HFF-Myc (cell line): ENCODE data around the gene CWC27.

Experiments
- DNase-seq: peaks from one replicate; pipeline ENCODE4 v3.0.0-alpha.2; 2011; ENCODE audit warnings: low read depth; ENCODE audit errors: extremely low read depth
- H3K4me3 ChIP-seq: replicated peaks from 2 replicates; pipeline ENCODE4 v1.5.1; 2011; ENCODE audit warnings: low read depth, mild to moderate bottlenecking, control low read depth, low read length
- TF ChIP-seq, protein P1 (sequence below): IDR thresholded peaks from 2 replicates; pipeline ENCODE4 v1.5.1; 2012; ENCODE audit warnings: mild to moderate bottlenecking, low read depth, low read length, control low read depth; ENCODE audit errors: missing control alignments

CWC27 gene

DNA sequence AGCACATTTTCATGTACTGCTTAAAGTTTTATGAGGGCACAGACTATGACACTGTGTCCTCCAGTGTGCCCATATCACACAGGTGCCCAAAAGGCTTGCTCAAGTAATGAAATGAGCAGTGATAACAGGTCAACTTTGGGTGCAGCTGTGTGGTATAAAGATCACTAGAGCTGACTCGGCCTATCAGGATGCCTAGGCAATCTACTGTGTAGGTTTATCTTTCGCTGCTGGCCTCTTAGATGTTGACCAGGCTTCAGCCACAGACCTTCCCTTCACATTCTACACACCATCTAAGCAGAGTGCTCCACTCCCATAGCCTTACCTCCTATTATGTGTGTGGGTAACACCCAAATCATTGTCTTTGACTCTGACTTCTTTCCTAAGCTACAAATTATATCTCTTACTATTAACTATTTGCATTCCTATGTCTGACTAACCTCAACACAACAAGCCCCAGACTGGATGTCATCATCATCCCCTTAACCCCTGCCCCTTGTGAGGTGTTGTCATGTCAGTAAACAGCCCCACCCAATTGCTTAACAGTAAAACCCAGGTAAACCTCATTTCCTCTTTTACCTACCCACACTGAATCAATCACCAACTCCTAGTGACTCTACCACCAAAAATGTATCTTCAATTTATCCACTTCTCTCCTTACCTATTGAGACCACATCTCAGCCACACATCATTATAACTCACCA, 2.8 kb upstream of the CWC27 start:
- DNase-seq = no peak
- TF ChIP-seq, protein P1, sequence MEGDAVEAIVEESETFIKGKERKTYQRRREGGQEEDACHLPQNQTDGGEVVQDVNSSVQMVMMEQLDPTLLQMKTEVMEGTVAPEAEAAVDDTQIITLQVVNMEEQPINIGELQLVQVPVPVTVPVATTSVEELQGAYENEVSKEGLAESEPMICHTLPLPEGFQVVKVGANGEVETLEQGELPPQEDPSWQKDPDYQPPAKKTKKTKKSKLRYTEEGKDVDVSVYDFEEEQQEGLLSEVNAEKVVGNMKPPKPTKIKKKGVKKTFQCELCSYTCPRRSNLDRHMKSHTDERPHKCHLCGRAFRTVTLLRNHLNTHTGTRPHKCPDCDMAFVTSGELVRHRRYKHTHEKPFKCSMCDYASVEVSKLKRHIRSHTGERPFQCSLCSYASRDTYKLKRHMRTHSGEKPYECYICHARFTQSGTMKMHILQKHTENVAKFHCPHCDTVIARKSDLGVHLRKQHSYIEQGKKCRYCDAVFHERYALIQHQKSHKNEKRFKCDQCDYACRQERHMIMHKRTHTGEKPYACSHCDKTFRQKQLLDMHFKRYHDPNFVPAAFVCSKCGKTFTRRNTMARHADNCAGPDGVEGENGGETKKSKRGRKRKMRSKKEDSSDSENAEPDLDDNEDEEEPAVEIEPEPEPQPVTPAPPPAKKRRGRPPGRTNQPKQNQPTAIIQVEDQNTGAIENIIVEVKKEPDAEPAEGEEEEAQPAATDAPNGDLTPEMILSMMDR = no peak
- no peak overlapping the region for H3K4me3 ChIP-seq

DNA sequence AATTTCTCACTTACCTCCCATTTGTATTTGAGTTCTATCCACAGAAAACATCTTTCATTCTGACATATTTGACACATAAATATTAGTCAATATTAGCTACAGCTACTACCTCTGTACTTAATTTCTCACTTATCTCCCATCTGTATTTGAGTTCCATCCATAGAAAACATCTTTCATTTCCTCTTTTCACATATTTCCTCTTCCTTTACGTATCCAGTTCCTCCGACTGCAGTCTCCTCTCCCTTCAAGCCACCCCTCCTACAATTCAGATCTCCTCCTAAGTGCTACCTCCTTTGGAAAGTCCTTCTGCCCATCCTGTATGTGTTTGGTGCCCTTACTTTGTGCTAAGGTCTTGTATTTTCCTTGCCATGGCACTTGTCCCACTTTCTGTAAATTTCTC, 1.8 kb upstream of the CWC27 start:
- DNase-seq = no peak
- H3K4me3 ChIP-seq = peak overlapping the region; percentile 74
- TF ChIP-seq, protein P1 = no peak

DNA sequence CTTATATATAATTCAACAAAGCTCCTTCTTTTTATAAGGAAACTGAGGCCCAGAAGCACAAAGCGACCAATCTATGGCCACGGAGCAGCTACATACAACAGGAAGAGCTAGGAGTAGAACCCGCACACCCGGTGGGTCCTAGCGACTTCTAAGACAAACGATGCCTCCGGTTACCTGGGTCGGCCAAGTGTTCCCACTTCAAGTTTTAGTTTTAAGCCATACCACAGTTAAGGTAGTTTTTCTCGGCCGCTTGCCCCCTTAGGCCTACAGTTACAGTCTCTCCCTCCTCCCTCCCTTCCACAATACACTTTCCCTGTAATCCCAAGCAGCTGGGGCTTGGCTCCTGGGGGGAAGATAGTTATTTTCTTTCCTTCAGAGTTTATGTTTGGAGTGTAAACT, 772 bp upstream of the CWC27 start:
- TF ChIP-seq, protein P1 = no peak
- DNase-seq = no peak
- peak overlapping the region; percentile 74 for H3K4me3 ChIP-seq

DNA sequence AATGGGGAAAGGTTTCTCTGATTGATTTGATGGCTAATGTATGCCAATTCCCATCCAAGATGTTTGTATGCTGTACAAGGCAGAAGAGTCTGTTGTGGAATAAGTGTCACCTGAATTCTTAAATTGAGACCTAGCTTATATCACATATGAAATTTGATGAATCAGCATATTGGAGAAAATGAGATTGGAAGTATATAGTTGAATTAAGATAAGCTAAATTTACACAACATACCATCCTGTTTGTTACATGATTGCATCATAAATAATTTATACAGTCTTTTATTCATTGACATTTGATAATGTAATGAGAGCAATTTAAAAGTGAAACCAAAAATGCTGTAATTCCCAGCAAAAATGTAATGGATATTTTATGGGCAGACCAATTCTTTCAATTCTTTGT, 1.1 kb downstream of the CWC27 start:
- no peak for DNase-seq
- TF ChIP-seq, protein P1 = no peak
- H3K4me3 ChIP-seq = peak overlapping the region; percentile 74

DNA sequence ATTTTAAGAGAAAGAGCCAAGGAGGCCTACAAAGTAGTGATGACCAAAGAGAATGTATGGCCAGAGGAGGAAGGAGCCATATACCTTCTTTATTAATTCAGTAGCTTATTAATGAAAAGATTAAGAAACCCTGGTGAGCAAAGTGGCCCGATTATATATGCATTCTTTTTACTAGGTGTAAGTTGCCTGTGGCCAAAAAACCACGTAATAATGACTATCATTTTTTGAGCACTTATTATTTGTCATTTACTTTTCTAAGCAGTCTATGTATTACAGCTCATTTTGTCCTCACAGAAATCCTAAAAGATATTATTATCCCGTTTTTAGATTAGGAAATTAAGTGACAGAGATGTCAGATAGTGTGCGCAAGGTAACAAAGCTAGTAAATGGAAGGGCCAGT, 3.0 kb downstream of the CWC27 start:
- no peak overlapping the region for H3K4me3 ChIP-seq
- DNase-seq = no peak

DNA sequence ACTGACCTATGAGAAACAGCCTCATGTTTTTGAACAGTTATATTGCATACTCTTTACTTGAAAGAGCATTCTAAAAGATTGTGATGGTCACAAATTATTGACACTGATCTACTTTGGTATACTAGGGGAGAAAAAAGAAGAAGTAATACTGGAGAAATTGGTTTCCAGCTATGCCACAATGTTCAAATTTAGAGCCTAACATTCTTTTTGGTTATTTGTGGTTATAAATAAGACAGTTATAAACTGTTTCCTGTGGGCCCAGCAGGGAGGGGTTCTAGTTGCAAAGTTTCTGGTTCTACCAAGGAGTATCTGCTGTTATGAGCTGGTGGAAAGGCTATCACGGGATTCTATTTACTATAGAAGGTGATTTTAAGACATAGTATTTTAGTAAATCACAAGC, 4.8 kb downstream of the CWC27 start:
- TF ChIP-seq, protein P1 = no peak
- no peak for DNase-seq
- no peak overlapping the region for H3K4me3 ChIP-seq

More for the DNA sequence above, 3.0 kb downstream of the CWC27 start:
- TF ChIP-seq, protein P1 = no peak

DNA sequence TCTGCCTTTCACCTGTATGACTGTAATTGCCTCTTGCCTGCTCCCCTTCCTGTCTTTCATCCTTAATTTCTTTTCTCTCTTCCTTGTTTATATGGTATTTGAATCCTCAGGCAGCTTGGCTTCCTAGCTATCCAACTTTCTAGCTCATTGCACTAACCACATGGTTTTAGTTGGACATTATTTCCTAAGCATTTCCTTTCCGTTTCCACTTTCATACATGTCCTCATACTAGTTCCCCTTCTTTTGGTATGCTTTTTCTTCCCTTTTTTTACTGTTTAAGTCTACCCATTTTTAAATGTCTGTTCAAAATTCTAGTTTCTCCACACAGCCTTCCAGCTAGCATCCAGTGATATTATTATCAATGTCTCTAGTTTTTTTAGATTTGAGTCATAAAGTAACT, 6.6 kb downstream of the CWC27 start:
- no peak for DNase-seq
- TF ChIP-seq, protein P1 = no peak
- no peak overlapping the region for H3K4me3 ChIP-seq
